Lower lobe of right lung (tissue), 2 donors: ENCODE data around the gene CLCA2. TPM values are rescaled to one million over a fixed set of nuclear protein-coding genes. Genes with fewer than 3 reads are reported as not detected.

ENCODE experiments used
- ATAC-seq, 2 donors: fragments of 200-7000 bp; cut with Tn5 transposase; one replicate each; pipeline ENCODE4 v1.9.1; 2020 to 2022; ENCODE audit warnings: mild to moderate bottlenecking in 2 of 2, moderate library complexity in 2 of 2
- DNase-seq: peaks from one replicate; pipeline ENCODE4 v3.0.0-alpha.2; 2020
- H3K27ac ChIP-seq: fragments of 200-600 bp; one replicate; pipeline ENCODE4 v1.8.0; 2022
- H3K27me3 ChIP-seq: fragments of 200-600 bp; one replicate; pipeline ENCODE4 v1.8.0; 2022; ENCODE audit warnings: low read depth
- H3K36me3 ChIP-seq: fragments of 200-600 bp; one replicate; pipeline ENCODE4 v1.8.0; 2022; ENCODE audit warnings: mild to moderate bottlenecking
- H3K4me1 ChIP-seq: fragments of 200-600 bp; one replicate; pipeline ENCODE4 v1.8.0; 2022
- H3K4me3 ChIP-seq: fragments of 200-600 bp; one replicate; pipeline ENCODE4 v1.8.0; 2022; ENCODE audit warnings: mild to moderate bottlenecking
- H3K9me3 ChIP-seq: fragments of 200-600 bp; one replicate; pipeline ENCODE4 v1.8.0; 2022
- intact Hi-C: fragments of 100-400 bp; cut with DNase I; formaldehyde crosslinking; loops from one replicate; pipeline ENCODE4 v1.11.0; 2022
- total RNA-seq: library from RNA; stranded (reverse); fragmentation: NEBNext Ultra II Directional; extraction: Animal tissue kit (Norgen Biotek cat#: 25700); gene quantifications from one replicate; pipeline ENCODE4 v1.2.1, GENCODE V29; 2021
- TF ChIP-seq, protein P1 (sequence below): fragments of 200-600 bp; IDR thresholded peaks from one replicate; pipeline ENCODE4 v1.8.0; 2022; ENCODE audit warnings: antibody characterized with exemption, mild to moderate bottlenecking
- donor health status: DM: no; HTN: yes; CAD: no; lungs with severe emphysema.

The CLCA2 gene
- total RNA-seq, 1 donor from 2014 or later, result 0.62 TPM

DNA sequence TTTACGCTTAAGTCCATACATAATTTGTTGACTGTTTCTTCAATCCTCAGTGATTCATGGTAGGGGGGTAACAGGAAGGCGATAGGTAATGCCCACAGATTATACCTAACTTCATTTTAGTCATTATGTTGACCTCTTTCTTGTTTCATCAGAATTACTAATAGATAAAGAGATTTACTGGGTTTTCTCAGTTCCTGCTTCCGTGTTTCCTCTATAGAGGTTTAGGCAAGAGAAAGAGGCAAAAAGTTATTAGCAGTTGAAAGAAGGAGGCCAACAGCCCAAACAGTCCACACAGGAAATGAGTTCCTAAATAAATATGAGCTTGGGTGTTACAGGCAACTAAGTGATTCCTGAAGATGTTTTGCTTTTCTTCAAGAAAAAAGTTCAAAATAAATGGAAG, 26.9 kb downstream of the CLCA2 start:
- Histone ChIP-seq H3K4me1 (no peaks in the 10 kb centered on the region), H3K27ac (no peak overlapping the region), H3K4me3 (no peak overlapping the region), H3K27me3 (no peaks in the 10 kb centered on the region), H3K36me3 (no peaks in the 10 kb centered on the region), H3K9me3 (no peaks in the 10 kb centered on the region)
- DNase-seq (no peak), ATAC-seq (no peak)
- intact Hi-C loops, result no loop called here
- TF ChIP-seq, protein P1, sequence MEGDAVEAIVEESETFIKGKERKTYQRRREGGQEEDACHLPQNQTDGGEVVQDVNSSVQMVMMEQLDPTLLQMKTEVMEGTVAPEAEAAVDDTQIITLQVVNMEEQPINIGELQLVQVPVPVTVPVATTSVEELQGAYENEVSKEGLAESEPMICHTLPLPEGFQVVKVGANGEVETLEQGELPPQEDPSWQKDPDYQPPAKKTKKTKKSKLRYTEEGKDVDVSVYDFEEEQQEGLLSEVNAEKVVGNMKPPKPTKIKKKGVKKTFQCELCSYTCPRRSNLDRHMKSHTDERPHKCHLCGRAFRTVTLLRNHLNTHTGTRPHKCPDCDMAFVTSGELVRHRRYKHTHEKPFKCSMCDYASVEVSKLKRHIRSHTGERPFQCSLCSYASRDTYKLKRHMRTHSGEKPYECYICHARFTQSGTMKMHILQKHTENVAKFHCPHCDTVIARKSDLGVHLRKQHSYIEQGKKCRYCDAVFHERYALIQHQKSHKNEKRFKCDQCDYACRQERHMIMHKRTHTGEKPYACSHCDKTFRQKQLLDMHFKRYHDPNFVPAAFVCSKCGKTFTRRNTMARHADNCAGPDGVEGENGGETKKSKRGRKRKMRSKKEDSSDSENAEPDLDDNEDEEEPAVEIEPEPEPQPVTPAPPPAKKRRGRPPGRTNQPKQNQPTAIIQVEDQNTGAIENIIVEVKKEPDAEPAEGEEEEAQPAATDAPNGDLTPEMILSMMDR, result no peak

- intact Hi-C loops, result no loop called here
- no peak overlapping the region for H3K4me3 ChIP-seq
- H3K27ac ChIP-seq, result no peak overlapping the region
- H3K27me3 ChIP-seq, result no peaks in the 10 kb centered on the region
- no peak for ATAC-seq
- H3K4me1 ChIP-seq, result no peaks in the 10 kb centered on the region
- TF ChIP-seq, protein P1, result no peak
- H3K9me3 ChIP-seq, result no peaks in the 10 kb centered on the region
- no peaks in the 10 kb centered on the region for H3K36me3 ChIP-seq
- DNase-seq, result no peak
These were observed 29.7 kb downstream of the CLCA2 start for GRCh38 chr1:86453664-86454063.

GRCh38 chr1:86455073-86455472, 31.1 kb downstream of the CLCA2 start:
- DNase-seq (no peak), ATAC-seq (no peak)
- Histone ChIP-seq H3K4me3 (no peak overlapping the region), H3K36me3 (no peaks in the 10 kb centered on the region), H3K27me3 (no peaks in the 10 kb centered on the region), H3K27ac (no peak overlapping the region), H3K4me1 (no peaks in the 10 kb centered on the region), H3K9me3 (no peaks in the 10 kb centered on the region)
- intact Hi-C loops, result no loop called here
- TF ChIP-seq, protein P1, result no peak

DNA sequence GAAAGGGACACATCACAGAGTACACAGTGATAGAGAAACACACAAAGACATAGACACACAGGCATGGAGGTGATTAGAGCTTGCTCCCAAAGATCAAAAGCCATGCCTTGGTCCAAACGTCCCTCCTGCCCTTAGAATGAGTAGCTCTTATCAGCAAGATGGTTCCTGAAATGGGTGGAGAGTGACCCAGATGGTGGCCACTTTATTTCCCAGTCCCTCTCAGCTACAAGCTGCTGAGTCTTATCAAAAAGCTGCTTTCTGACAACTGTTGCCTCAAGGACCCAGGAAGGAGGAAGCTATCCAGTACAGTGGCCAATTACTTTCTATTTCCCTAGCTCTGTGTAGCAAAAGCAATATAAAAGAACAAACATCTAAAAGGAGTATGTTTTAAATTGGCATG, 37.0 kb downstream of the CLCA2 start:
- Histone ChIP-seq H3K36me3 (no peaks in the 10 kb centered on the region), H3K27me3 (no peaks in the 10 kb centered on the region), H3K4me1 (no peaks in the 10 kb centered on the region), H3K4me3 (no peak overlapping the region), H3K27ac (no peak overlapping the region), H3K9me3 (no peaks in the 10 kb centered on the region)
- TF ChIP-seq, protein P1, result no peak
- ATAC-seq (no peak), DNase-seq (no peak)
- intact Hi-C loops, result no loop called here

DNA sequence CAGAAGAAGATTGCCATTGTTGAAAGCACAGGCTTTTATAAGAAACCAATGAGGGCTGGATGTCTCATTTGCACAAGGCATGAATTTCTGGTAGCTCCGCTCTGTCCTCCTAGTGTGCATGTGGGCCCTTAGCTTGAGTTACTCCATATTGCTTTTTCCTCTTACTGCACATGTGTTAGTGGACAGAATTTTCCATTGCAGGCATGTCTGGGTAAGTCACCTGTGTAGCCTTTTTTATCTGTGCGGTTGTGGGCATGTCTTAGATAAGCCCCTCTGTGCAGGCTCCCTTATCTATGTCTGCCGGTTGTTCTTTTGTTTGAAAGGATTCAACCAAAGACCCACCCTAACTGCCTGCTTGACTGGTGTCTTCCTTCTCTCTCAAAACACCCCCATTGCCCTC, 37.5 kb downstream of the CLCA2 start:
- Histone ChIP-seq H3K27me3 (no peaks in the 10 kb centered on the region), H3K27ac (no peak overlapping the region), H3K9me3 (no peaks in the 10 kb centered on the region), H3K4me3 (no peak overlapping the region), H3K4me1 (no peaks in the 10 kb centered on the region), H3K36me3 (no peaks in the 10 kb centered on the region)
- TF ChIP-seq, protein P1, result no peak
- intact Hi-C loops, result no loop called here
- DNase-seq (no peak), ATAC-seq (no peak)

GRCh38 chr1:86464819-86465218, 40.8 kb downstream of the CLCA2 start:
- no peaks in the 10 kb centered on the region for H3K9me3 ChIP-seq
- no peak for DNase-seq
- no peak for ATAC-seq

More at GRCh38 chr1:86464819-86465218, 40.8 kb downstream of the CLCA2 start:
- intact Hi-C loops, result no loop called here
- H3K4me1 ChIP-seq, result no peaks in the 10 kb centered on the region
- H3K36me3 ChIP-seq, result no peaks in the 10 kb centered on the region
- TF ChIP-seq, protein P1, result no peak
- H3K4me3 ChIP-seq, result no peak overlapping the region
- H3K27me3 ChIP-seq, result no peaks in the 10 kb centered on the region
- H3K27ac ChIP-seq, result no peak overlapping the region
